PFSK-1 (cell line): ENCODE data around the gene ZCWPW2.

Experiments
- FOXP2 ChIP-seq: optimal IDR thresholded peaks from 2 replicates; pipeline ENCODE3; 2011; ENCODE audit warnings: borderline replicate concordance, control low read depth, inconsistent platforms; ENCODE audit not compliant: insufficient read depth; ENCODE audit errors: extremely low read length, extremely low read depth
- POLR2AphosphoS5 ChIP-seq: IDR thresholded peaks from 2 replicates; pipeline ENCODE4 v1.6.1; 2012; ENCODE audit warnings: low read depth, mild to moderate bottlenecking, control low read depth, low read length, moderate library complexity
- SIN3A ChIP-seq: IDR thresholded peaks from 2 replicates; pipeline ENCODE4 v1.6.1; 2012; ENCODE audit warnings: mild to moderate bottlenecking, low read length, moderate library complexity, borderline replicate concordance; ENCODE audit not compliant: insufficient read depth
- TAF1 ChIP-seq: IDR thresholded peaks from 2 replicates; pipeline ENCODE4 v1.6.1; 2012; ENCODE audit warnings: low read length, control low read depth, borderline replicate concordance; ENCODE audit not compliant: insufficient read depth
- TF ChIP-seq, protein P1 (sequence below), 2 experiments: IDR thresholded peaks; 2 replicates each; pipeline versions ENCODE4 v1.6.1 to v1.8.0; 2011 to 2012; ENCODE audit warnings: low read depth in 2 of 2, low read length in 2 of 2, control low read depth in 1 of 2, inconsistent platforms in 1 of 2, mild to moderate bottlenecking in 1 of 2, moderate library complexity in 1 of 2; ENCODE audit not compliant: insufficient read depth in 1 of 2

DNA sequence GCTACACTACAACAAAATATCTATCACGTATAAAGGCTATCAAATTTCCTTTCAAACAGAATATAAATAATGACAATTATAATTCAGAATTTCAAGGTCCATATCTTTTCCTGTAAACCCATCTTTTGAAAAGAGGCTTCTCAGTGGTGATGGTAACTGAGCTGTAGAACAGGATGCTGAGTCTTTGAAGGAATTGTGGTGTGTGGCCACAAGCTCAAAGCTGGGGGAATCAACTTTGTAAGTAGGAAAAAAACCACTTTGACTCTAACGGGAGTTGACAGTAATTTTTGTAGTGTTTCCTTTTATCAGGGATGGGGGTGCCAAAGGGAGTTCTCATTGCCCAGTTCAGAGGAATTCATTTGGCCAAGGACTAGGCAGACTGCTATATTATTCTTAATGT lies 13.3 kb upstream of the ZCWPW2 start:
- TF ChIP-seq POLR2AphosphoS5 = no peak
- TF ChIP-seq TAF1 = no peak
- TF ChIP-seq, protein P1, sequence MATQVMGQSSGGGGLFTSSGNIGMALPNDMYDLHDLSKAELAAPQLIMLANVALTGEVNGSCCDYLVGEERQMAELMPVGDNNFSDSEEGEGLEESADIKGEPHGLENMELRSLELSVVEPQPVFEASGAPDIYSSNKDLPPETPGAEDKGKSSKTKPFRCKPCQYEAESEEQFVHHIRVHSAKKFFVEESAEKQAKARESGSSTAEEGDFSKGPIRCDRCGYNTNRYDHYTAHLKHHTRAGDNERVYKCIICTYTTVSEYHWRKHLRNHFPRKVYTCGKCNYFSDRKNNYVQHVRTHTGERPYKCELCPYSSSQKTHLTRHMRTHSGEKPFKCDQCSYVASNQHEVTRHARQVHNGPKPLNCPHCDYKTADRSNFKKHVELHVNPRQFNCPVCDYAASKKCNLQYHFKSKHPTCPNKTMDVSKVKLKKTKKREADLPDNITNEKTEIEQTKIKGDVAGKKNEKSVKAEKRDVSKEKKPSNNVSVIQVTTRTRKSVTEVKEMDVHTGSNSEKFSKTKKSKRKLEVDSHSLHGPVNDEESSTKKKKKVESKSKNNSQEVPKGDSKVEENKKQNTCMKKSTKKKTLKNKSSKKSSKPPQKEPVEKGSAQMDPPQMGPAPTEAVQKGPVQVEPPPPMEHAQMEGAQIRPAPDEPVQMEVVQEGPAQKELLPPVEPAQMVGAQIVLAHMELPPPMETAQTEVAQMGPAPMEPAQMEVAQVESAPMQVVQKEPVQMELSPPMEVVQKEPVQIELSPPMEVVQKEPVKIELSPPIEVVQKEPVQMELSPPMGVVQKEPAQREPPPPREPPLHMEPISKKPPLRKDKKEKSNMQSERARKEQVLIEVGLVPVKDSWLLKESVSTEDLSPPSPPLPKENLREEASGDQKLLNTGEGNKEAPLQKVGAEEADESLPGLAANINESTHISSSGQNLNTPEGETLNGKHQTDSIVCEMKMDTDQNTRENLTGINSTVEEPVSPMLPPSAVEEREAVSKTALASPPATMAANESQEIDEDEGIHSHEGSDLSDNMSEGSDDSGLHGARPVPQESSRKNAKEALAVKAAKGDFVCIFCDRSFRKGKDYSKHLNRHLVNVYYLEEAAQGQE (IDR thresholded peaks at IDR 0.05; ENCODE audit: insufficient read depth in 1 of 2, low read depth in 2 of 2, low read length in 2 of 2) = no peak
- TF ChIP-seq SIN3A = no peak
- no peak for TF ChIP-seq FOXP2
